ENCODE results near the gene ASB7. TPM values are rescaled to one million over a fixed set of nuclear protein-coding genes. Genes with fewer than 3 reads are reported as not detected.
A peak's percentile ranks its signal among the peaks of the same experiment; 100 is the strongest.

ASB7 gene
- total and polyA plus RNA-seq, 2 experiments from 2014 or later = 8.1 to 13.2 TPM

DNA sequence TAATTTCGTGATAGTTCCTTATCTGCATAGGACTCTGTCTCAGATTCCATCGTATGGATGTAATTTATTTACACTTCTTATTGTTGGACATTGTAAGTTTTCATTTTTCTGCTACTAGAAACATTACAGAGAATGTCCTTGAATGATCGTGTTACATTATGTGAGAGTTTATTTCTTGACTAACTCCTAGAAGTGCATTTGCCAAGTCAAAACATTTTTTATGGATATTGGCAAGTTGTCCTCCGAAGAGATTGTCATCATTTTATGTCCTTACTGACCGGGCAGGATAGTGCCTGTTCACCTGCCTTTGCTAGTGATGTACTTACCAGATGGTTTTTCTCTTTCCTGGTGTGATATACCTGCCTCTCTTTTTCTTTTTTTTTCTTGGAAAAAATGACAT, 13.4 kb downstream of the ASB7 start:
- no peak overlapping the region for H3K27ac ChIP-seq
- H3K36me3 ChIP-seq (ENCODE audit: low read depth) = peaks cover 13% of the 10 kb centered on the region
- no peaks in the 10 kb centered on the region for H3K4me1 ChIP-seq (ENCODE audit: insufficient read depth)
- in situ Hi-C loops (cut with MboI) = loop anchor here (10.0 kb wide), 1 partner anchor 649 kb away; no protein-coding TSS in a partner anchor
- no peaks in the 10 kb centered on the region for H3F3A ChIP-seq (ENCODE audit: insufficient read depth)
- no peak overlapping the region for H3K9ac ChIP-seq
- no peak for DNase-seq
- H3K9me3 ChIP-seq (ENCODE audit: low read depth) = no peaks in the 10 kb centered on the region
- H3K4me3 ChIP-seq = no peak overlapping the region
- no peak overlapping the region for H2AFZ ChIP-seq
- WGBS, 2 experiments (ENCODE audit: low coverage in 1 of 2, low lambda C conversion rate in 2 of 2, missing lambda C conversion rate in 2 of 2) = 31 to 36% methylated on average over 5 of the region's 5 CpGs
- H3K27me3 ChIP-seq (replicated peaks; ENCODE audit: insufficient read depth) = no peaks in the 10 kb centered on the region
- no peaks in the 10 kb centered on the region for H4K20me1 ChIP-seq (ENCODE audit: insufficient read depth)
- no peak overlapping the region for H3K4me2 ChIP-seq (ENCODE audit: unreplicated experiment)
- no peaks in the 10 kb centered on the region for H3K9me2 ChIP-seq (ENCODE audit: insufficient read depth)
- TF ChIP-seq EZH2 (IDR thresholded peaks at IDR 0.05; ENCODE audit: insufficient read depth, poor library complexity, severe bottlenecking) (no peak), EZH2phosphoT487 (IDR thresholded peaks at IDR 0.05; ENCODE audit: insufficient read depth, low read depth) (no peak)
- peaks cover 33% of the 10 kb centered on the region for H3K79me2 ChIP-seq (ENCODE audit: insufficient read depth)

DNA sequence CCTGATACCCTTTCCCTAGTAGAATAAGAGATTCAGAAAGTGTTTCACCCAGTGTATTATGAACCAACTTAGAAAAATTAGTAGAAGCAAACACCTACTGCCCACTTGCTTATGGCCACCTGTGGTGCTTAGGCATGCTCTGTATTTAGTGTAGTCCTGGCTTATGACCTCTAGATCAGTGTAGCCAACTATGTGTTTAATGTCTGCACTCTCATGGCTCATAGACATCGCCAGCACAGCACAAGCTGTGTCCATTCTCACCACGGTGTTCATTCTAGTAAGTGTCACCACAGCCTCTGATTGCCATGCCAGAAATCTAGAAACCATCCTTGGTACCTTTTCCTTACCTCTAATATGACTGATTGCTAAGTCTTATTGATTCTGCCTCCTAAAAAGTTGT, 14.3 kb downstream of the ASB7 start:
- WGBS, 2 experiments (ENCODE audit: low coverage in 1 of 2, low lambda C conversion rate in 2 of 2, missing lambda C conversion rate in 2 of 2) = 75 to 80% methylated on average over 2 of the region's 2 CpGs
- no peak for TF ChIP-seq EZH2phosphoT487 (IDR thresholded peaks at IDR 0.05; ENCODE audit: insufficient read depth, low read depth)
- TF ChIP-seq EZH2 (IDR thresholded peaks at IDR 0.05; ENCODE audit: insufficient read depth, poor library complexity, severe bottlenecking) = no peak
- Histone ChIP-seq H3K9me2 (ENCODE audit: insufficient read depth) (no peaks in the 10 kb centered on the region), H3K36me3 (ENCODE audit: low read depth) (peaks cover 12% of the 10 kb centered on the region), H3K27ac (no peak overlapping the region), H3K4me1 (ENCODE audit: insufficient read depth) (no peaks in the 10 kb centered on the region), H3K9ac (no peak overlapping the region), H3K79me2 (ENCODE audit: insufficient read depth) (peaks cover 33% of the 10 kb centered on the region), H3K9me3 (ENCODE audit: low read depth) (no peaks in the 10 kb centered on the region), H3K4me3 (no peak overlapping the region), H3K4me2 (ENCODE audit: unreplicated experiment) (no peak overlapping the region), H4K20me1 (ENCODE audit: insufficient read depth) (no peaks in the 10 kb centered on the region), H2AFZ (no peak overlapping the region), H3K27me3 (replicated peaks; ENCODE audit: insufficient read depth) (no peaks in the 10 kb centered on the region), H3F3A (ENCODE audit: insufficient read depth) (no peaks in the 10 kb centered on the region)
- in situ Hi-C loops (cut with MboI) = loop anchor here (10.0 kb wide), 1 partner anchor 648 kb away; no protein-coding TSS in a partner anchor
- DNase-seq = no peak

DNA sequence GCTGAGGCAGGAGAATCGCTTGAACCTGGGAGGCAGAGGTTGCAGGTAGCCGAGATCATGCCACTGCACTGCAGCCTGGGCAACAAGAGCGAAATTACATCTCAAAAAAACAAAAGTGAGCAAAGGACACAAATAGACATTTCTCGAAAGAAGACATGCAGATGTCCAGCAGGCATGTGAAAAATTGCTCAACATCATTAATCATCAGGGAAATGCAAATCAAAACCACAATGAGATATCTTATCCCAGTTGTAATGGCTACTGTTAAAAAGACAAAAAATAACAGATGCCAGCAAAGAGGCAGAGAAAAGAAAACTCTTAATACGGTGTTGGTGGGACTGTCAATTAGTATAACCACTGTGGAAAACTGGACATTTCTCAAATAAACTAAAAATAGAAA, 20.9 kb downstream of the ASB7 start:
- TF ChIP-seq EZH2 (IDR thresholded peaks at IDR 0.05; ENCODE audit: insufficient read depth, poor library complexity, severe bottlenecking) (no peak), EZH2phosphoT487 (IDR thresholded peaks at IDR 0.05; ENCODE audit: insufficient read depth, low read depth) (no peak)
- H3K9me3 ChIP-seq (ENCODE audit: low read depth) = no peaks in the 10 kb centered on the region
- H3K4me1 ChIP-seq (ENCODE audit: insufficient read depth) = no peaks in the 10 kb centered on the region
- in situ Hi-C loops (cut with MboI) = no loop called here
- no peak overlapping the region for H3K9ac ChIP-seq
- no peaks in the 10 kb centered on the region for H3K27me3 ChIP-seq (replicated peaks; ENCODE audit: insufficient read depth)
- peaks cover 15% of the 10 kb centered on the region; the same call in 1 of the 2 replicates for H3F3A ChIP-seq (ENCODE audit: insufficient read depth)
- H2AFZ ChIP-seq = no peak overlapping the region
- peak; percentile 47 for DNase-seq
- H3K4me2 ChIP-seq (ENCODE audit: unreplicated experiment) = no peak overlapping the region
- no peak overlapping the region for H3K27ac ChIP-seq
- H4K20me1 ChIP-seq (ENCODE audit: insufficient read depth) = no peaks in the 10 kb centered on the region
- H3K36me3 ChIP-seq (ENCODE audit: low read depth) = peaks cover 17% of the 10 kb centered on the region; the same call in 1 of the 2 replicates
- H3K79me2 ChIP-seq (ENCODE audit: insufficient read depth) = peaks cover 11% of the 10 kb centered on the region; the same call in 1 of the 2 replicates
- H3K9me2 ChIP-seq (ENCODE audit: insufficient read depth) = no peaks in the 10 kb centered on the region
- whole genome bisulfite sequencing, 2 experiments (ENCODE audit: low coverage in 1 of 2, low lambda C conversion rate in 2 of 2, missing lambda C conversion rate in 2 of 2) = 64 to 65% methylated on average over 5 of the region's 5 CpGs
- H3K4me3 ChIP-seq = no peak overlapping the region

DNA sequence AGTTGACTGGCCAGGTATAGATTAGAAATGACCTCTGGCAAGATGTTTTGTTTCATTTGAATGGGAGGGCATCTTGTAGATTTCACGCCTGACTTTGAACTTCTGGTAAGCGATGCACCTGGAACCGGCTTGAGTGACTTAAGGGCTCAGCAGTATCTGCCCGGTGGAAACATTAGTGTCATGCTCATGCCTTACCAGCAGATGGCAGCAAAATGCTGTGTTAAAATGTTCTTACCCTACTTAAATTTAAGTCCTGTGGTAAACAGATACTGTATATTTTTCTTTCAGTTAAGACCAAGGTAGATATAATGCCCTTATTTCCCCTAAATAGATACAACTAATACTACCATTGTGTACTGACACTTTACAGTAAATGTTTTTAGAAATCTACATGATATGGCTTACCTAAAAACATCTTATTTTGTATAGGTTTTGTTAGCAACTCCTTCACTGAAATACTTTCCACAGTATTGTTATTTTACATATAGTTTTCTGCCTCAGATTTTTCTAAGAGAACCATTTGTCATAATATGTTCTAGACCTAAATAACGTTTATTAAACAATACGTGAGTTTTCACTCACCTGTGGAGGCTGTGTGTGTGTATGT, 25.5 kb downstream of the ASB7 start:
- no peaks in the 10 kb centered on the region for H3K27me3 ChIP-seq (replicated peaks; ENCODE audit: insufficient read depth)
- no peak overlapping the region for H3K27ac ChIP-seq
- no peak overlapping the region for H3K9ac ChIP-seq
- H2AFZ ChIP-seq = no peak overlapping the region
- H3K79me2 ChIP-seq (ENCODE audit: insufficient read depth) = peaks cover 34% of the 10 kb centered on the region
- TF ChIP-seq EZH2phosphoT487 (IDR thresholded peaks at IDR 0.05; ENCODE audit: insufficient read depth, low read depth) = no peak
- no peak overlapping the region for H3K4me2 ChIP-seq (ENCODE audit: unreplicated experiment)
- peaks cover 4% of the 10 kb centered on the region; the same call in 1 of the 2 replicates for H3K4me1 ChIP-seq (ENCODE audit: insufficient read depth)
- H3K36me3 ChIP-seq (ENCODE audit: low read depth) = peaks cover 5% of the 10 kb centered on the region; the same call in 1 of the 2 replicates
- peak; percentile 61 for DNase-seq
- H3F3A ChIP-seq (ENCODE audit: insufficient read depth) = peaks cover 15% of the 10 kb centered on the region; the same call in 1 of the 2 replicates
- in situ Hi-C loops (cut with MboI) = no loop called here
- no peaks in the 10 kb centered on the region for H3K9me2 ChIP-seq (ENCODE audit: insufficient read depth)
- 18 to 21% methylated on average over 6 of the region's 6 CpGs for WGBS, 2 experiments (ENCODE audit: low coverage in 1 of 2, low lambda C conversion rate in 2 of 2, missing lambda C conversion rate in 2 of 2)
- no peaks in the 10 kb centered on the region for H3K9me3 ChIP-seq (ENCODE audit: low read depth)
- H3K4me3 ChIP-seq = no peak overlapping the region
- H4K20me1 ChIP-seq (ENCODE audit: insufficient read depth) = no peaks in the 10 kb centered on the region
